NCI-H524 (cell line): ENCODE data around the gene ZHX3.
A peak's percentile ranks its signal among the peaks of the same experiment; 100 is the strongest.

ENCODE experiments used
- DNase-seq, 2 experiments: peaks; one replicate each; lab custom pipeline; 2025; lab: John Stamatoyannopoulos, UW

Gene ZHX3

GRCh38 chr20:41191562-41192500 is 125.7 kb downstream of the ZHX3 start:
- no peak for DNase-seq

- DNase-seq = no peak
These were observed 129.9 kb downstream of the ZHX3 start for GRCh38 chr20:41187668-41188067.

- DNase-seq = peak; percentile 81 to 92
These were observed 132.3 kb downstream of the ZHX3 start for GRCh38 chr20:41185013-41185757.

- DNase-seq = no peak
These were observed 133.7 kb downstream of the ZHX3 start for GRCh38 chr20:41183831-41184230.

- DNase-seq = no peak
These were observed 134.1 kb downstream of the ZHX3 start for GRCh38 chr20:41183391-41183790.

- no peak for DNase-seq
These were observed 135.0 kb downstream of the ZHX3 start for GRCh38 chr20:41182296-41183212.

- DNase-seq = no peak
These were observed 136.0 kb downstream of the ZHX3 start for GRCh38 chr20:41181567-41181966.

GRCh38 chr20:41180599-41181333 is 136.8 kb downstream of the ZHX3 start:
- no peak for DNase-seq

- no peak for DNase-seq
These were observed 137.6 kb downstream of the ZHX3 start for GRCh38 chr20:41179961-41180360.

GRCh38 chr20:41178904-41179432 is 138.6 kb downstream of the ZHX3 start:
- DNase-seq = no peak

GRCh38 chr20:41178495-41178894 is 139.0 kb downstream of the ZHX3 start:
- DNase-seq = no peak

- peak; percentile 12 to 47 for DNase-seq
These were observed 139.9 kb downstream of the ZHX3 start for GRCh38 chr20:41177636-41178035.

GRCh38 chr20:41176711-41177552 is 140.6 kb downstream of the ZHX3 start:
- no peak for DNase-seq

- no peak for DNase-seq
These were observed 141.7 kb downstream of the ZHX3 start for GRCh38 chr20:41175727-41176330.

GRCh38 chr20:41175201-41175651 is 142.3 kb downstream of the ZHX3 start:
- DNase-seq = no peak

- DNase-seq = no peak
These were observed 142.7 kb downstream of the ZHX3 start for GRCh38 chr20:41174782-41175181.

- no peak for DNase-seq
These were observed 143.2 kb downstream of the ZHX3 start for GRCh38 chr20:41174373-41174772.

- DNase-seq = no peak
These were observed 143.7 kb downstream of the ZHX3 start for GRCh38 chr20:41173791-41174341.

GRCh38 chr20:41173161-41173721 is 144.3 kb downstream of the ZHX3 start:
- peak; percentile 29 to 72 for DNase-seq
